BLaER1 treated with 17β-estradiol and CSF1 and Interleukin-3, amounts not matched to agents 10 nM and 100 nM (cell line): ENCODE measurements around the gene ZNF45.

Experiments used
- H3K27ac ChIP-seq, 11 experiments: shearing (Covaris generic); formaldehyde crosslinking; 2 replicates each; pipeline ENCODE4 v1.8.1; 2022
- H3K27me3 ChIP-seq, 11 experiments: shearing (Covaris generic); formaldehyde crosslinking; 2 replicates each; pipeline ENCODE4 v1.8.1; 2022
- H3K36me3 ChIP-seq, 11 experiments: shearing (Covaris generic); formaldehyde crosslinking; 2 replicates each; pipeline ENCODE4 v1.8.1; 2022
- H3K4me1 ChIP-seq, 10 experiments: shearing (Covaris generic); formaldehyde crosslinking; 2 replicates each; pipeline ENCODE4 v1.8.1; 2022
- H3K4me2 ChIP-seq, 11 experiments: shearing (Covaris generic); formaldehyde crosslinking; 2 replicates each; pipeline ENCODE4 v1.8.1; 2022
- H3K4me3 ChIP-seq, 10 experiments: shearing (Covaris generic); formaldehyde crosslinking; 2 replicates each; pipeline ENCODE4 v1.8.1; 2022
- H3K9ac ChIP-seq, 11 experiments: shearing (Covaris generic); formaldehyde crosslinking; 2 replicates each; pipeline ENCODE4 v1.8.1; 2022
- H3K9me3 ChIP-seq, 11 experiments: shearing (Covaris generic); formaldehyde crosslinking; replicated peaks in 1 of 11; 2 replicates each; pipeline ENCODE4 v1.8.1; 2022
- H4K20me1 ChIP-seq, 11 experiments: shearing (Covaris generic); formaldehyde crosslinking; 2 replicates each; pipeline ENCODE4 v1.8.1; 2022
- Cebpa-rat ChIP-seq, 11 experiments: shearing (Covaris generic); IDR thresholded peaks; 2 replicates each; pipeline ENCODE4 v1.8.1; 2022

The ZNF45 gene

DNA sequence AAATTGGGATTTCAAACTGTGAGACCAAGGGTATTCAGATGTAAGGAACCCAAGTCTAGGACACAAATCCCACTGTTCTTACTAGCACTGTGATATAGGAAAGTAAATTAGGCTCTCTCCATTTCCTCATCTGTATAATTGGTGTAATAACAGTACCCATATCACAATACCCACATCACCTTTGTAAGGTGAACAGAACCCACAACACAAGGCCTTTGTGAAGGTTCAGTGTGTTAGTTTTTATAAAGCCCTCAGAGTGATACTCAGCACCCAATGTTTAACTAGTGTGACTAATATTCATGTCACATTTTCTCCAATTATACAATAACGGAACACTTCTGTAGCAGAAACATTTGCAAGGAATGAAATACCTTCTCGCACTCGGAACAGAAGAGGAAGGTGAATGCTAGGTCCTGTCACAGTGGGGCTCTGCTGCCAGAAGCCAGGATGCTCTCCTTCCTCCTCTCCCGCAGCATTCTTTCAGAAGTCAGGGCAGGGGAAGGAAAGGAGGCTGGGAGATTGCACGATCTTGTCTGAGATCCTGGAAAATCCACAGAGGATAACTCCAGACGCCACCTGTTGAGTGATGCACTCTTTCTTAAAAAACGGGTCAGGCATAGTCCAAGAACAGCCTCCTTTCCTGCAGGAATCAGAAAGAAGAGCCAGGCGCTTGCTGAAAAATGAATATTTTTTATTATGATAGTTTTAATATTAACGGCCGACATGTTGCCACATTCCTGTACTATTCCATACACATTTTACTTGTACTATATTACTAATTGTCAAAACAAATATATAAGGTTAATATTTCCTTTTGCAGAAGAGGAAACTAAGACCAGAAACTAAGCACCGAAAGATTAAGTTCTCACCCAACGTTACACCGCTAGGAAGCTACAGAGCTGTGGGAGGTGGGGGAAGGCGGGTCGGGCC lies 762 bp downstream of the ZNF45 start:
- Histone ChIP-seq H3K9ac (peak overlapping the region; percentile 85 to 91 (median 89)), H4K20me1 (no peaks in the 10 kb centered on the region), H3K4me3 (peak overlapping the region; percentile 68 to 88 (median 81)), H3K36me3 (peaks cover 38 to 42% (median 42%) of the 10 kb centered on the region in 11 experiments), H3K27ac (peak overlapping the region; percentile 75 to 89 (median 85)), H3K4me1 (peaks cover 7 to 23% (median 19%) of the 10 kb centered on the region in 10 experiments), H3K27me3 (no peaks in the 10 kb centered on the region), H3K9me3 (peaks cover 4 to 32% (median 8%) of the 10 kb centered on the region in 11 experiments; a peak in 21 of 22 replicates), H3K4me2 (peak overlapping the region; percentile 84 to 97 (median 94))
- no peak for TF ChIP-seq Cebpa-rat (IDR thresholded peaks at IDR 0.05)

DNA sequence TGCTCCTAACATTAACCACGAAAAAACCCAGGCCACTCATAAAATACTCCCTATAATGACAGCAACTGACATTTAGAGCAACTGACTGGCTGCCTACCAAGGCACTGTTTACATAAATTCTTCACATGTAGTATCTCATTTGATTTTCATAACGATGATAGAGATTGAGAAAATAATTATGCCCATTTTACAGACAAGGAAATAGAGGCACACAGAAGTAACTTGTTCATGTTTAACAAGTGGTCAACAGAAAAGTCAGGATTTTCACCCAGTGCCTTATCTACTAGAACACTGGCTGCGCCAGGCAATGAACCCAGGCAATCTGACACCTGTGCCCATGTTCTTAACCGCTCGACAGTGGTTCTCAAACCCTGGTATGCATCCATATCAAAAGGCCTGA lies 6.3 kb downstream of the ZNF45 start:
- peaks cover 1 to 11% (median 10%) of the 10 kb centered on the region in 10 experiments for H3K4me1 ChIP-seq
- H3K9me3 ChIP-seq: peaks cover 0 to 15% (median 4%) of the 10 kb centered on the region in 11 experiments; a peak in 5 of 22 replicates
- TF ChIP-seq Cebpa-rat (IDR thresholded peaks at IDR 0.05): no peak
- H3K36me3 ChIP-seq: peaks cover 93 to 97% (median 97%) of the 10 kb centered on the region in 11 experiments
- no peak overlapping the region for H3K27ac ChIP-seq
- H3K4me3 ChIP-seq: no peak overlapping the region
- no peak overlapping the region for H3K4me2 ChIP-seq
- H3K9ac ChIP-seq: no peak overlapping the region
- no peaks in the 10 kb centered on the region for H4K20me1 ChIP-seq
- H3K27me3 ChIP-seq: no peaks in the 10 kb centered on the region

DNA sequence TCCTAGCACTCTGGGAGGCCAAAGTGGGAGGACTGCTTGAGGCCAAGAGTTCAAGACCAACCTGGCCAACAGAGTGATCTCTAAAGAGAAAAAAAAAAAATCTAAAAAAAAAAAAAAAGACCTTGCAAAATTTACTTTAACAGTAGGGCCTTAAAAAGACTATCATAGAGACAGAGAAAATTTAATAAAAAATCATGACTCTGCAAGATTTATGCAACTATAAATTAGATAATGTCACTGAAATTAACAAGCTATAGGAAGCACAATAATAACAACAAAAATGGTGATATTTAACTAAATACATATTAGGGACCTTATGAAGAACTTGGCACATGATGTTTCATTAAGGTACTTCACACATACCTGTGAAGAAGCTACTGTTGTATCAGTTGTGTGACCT lies 11.2 kb downstream of the ZNF45 start:
- Histone ChIP-seq H3K4me1 (no peaks in the 10 kb centered on the region), H3K9me3 (peaks cover 0 to 37% (median 22%) of the 10 kb centered on the region in 11 experiments; a peak in 20 of 22 replicates), H3K27me3 (no peaks in the 10 kb centered on the region), H3K9ac (no peak overlapping the region), H3K36me3 (peaks cover 95 to 100% (median 99%) of the 10 kb centered on the region in 11 experiments), H3K4me2 (no peak overlapping the region), H4K20me1 (no peaks in the 10 kb centered on the region), H3K4me3 (no peak overlapping the region), H3K27ac (no peak overlapping the region)
- no peak for TF ChIP-seq Cebpa-rat (IDR thresholded peaks at IDR 0.05)

DNA sequence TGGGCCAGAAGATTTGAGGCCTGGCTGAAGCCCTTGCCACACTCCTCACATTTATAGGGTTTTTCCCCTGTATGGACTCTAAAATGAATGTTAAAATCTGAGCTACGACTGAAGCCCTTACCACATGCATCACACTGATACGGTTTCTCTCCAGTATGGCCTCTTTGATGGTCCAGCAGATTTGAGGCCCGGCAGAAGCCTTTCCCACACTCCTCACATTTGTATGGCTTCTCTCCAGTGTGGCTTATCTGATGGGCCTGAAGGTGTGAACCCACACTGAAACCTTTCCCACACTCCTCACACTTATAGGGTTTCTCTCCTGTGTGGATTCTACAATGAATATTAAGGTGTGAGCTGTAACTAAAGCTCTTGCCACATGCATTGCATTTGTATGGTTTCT lies 21.0 kb downstream of the ZNF45 start:
- Histone ChIP-seq H3K4me2 (no peak overlapping the region), H3K4me1 (no peaks in the 10 kb centered on the region), H3K9ac (no peak overlapping the region), H3K9me3 (peaks cover 93 to 100% (median 98%) of the 10 kb centered on the region in 11 experiments), H3K27ac (no peak overlapping the region), H4K20me1 (no peaks in the 10 kb centered on the region), H3K4me3 (peak overlapping the region; percentile 13 to 54 (median 35); a peak in 14 of 20 replicates), H3K36me3 (peaks cover 76 to 92% (median 81%) of the 10 kb centered on the region in 11 experiments), H3K27me3 (peaks cover 0 to 5% (median 0%) of the 10 kb centered on the region in 11 experiments; a peak in 1 of 22 replicates)
- TF ChIP-seq Cebpa-rat (IDR thresholded peaks at IDR 0.05): no peak

DNA sequence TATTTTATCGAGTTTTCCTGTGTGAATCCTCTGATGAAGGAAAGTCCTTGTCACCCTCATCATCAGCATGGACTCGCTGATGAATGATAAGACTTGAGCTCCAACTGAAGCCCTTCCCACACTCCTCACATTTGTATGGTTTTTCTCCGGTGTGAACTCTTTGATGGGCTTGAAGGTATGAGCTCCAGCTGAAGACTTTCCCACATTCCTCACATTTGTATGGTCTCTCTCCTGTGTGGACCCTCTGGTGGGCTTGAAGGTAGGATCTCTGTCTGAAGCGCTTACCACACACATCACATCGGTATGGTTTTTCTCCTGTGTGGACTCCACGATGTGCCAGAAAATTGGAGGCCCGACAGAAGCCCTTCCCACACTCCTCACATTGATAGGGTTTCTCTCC lies 21.7 kb downstream of the ZNF45 start:
- peaks cover 70 to 86% (median 75%) of the 10 kb centered on the region in 11 experiments for H3K36me3 ChIP-seq
- no peaks in the 10 kb centered on the region for H4K20me1 ChIP-seq
- no peak overlapping the region for H3K4me2 ChIP-seq
- no peaks in the 10 kb centered on the region for H3K4me1 ChIP-seq
- H3K27ac ChIP-seq: no peak overlapping the region
- peaks cover 0 to 5% (median 0%) of the 10 kb centered on the region in 11 experiments; a peak in 1 of 22 replicates for H3K27me3 ChIP-seq
- H3K9ac ChIP-seq: no peak overlapping the region
- peaks cover 90 to 100% (median 99%) of the 10 kb centered on the region in 11 experiments for H3K9me3 ChIP-seq
- no peak for TF ChIP-seq Cebpa-rat (IDR thresholded peaks at IDR 0.05)
- H3K4me3 ChIP-seq: peak overlapping the region in 9 of 10 experiments; percentile 13 to 54 (median 37); a peak in 12 of 20 replicates

DNA sequence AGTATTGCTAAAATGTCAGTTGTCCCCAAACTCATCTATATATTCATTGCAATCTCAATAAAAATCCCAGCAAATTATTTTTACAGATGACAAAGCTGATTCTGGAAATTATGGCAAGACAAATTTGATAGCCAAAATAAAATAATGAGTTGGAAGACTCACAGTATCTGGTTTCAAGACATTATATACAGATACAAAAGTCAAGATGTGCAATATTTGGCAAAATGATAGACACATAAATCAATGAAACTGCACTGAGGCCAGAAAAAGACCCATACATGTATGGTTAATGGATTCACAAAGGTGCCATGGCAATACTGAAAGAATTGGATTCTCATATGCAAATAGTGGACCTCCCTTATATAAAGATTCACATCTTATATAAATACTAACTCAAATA lies 24.2 kb downstream of the ZNF45 start:
- H3K4me1 ChIP-seq: no peaks in the 10 kb centered on the region
- peaks cover 45 to 65% (median 50%) of the 10 kb centered on the region in 11 experiments for H3K36me3 ChIP-seq
- no peak for TF ChIP-seq Cebpa-rat (IDR thresholded peaks at IDR 0.05)
- H3K27me3 ChIP-seq: peaks cover 0 to 5% (median 0%) of the 10 kb centered on the region in 11 experiments; a peak in 1 of 22 replicates
- no peak overlapping the region for H3K4me2 ChIP-seq
- no peaks in the 10 kb centered on the region for H4K20me1 ChIP-seq
- no peak overlapping the region for H3K27ac ChIP-seq
- peaks cover 87 to 100% (median 98%) of the 10 kb centered on the region in 11 experiments for H3K9me3 ChIP-seq
- no peak overlapping the region for H3K9ac ChIP-seq
- H3K4me3 ChIP-seq: no peak overlapping the region

DNA sequence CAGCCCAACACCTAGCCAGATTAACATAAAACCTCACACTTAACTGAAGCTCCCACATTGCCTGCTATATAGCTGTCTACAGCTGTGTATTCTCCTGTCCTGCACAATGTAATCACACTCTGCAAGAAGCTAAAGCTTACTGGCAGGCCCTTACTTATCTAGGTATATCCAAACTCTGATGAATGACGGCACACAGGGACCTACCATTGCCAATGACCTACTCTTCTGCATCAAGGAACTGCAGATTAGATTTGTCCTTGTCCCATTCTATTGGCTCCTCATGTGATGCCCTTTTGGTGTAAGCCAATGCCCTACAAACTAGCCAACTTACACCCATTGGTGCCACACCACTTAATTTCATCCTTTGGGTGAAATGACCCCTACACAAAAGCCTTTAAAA lies 26.4 kb downstream of the ZNF45 start:
- Histone ChIP-seq H3K4me2 (no peak overlapping the region), H3K4me1 (no peaks in the 10 kb centered on the region), H3K4me3 (no peak overlapping the region), H3K9ac (no peak overlapping the region), H3K36me3 (peaks cover 22 to 49% (median 27%) of the 10 kb centered on the region in 11 experiments), H3K27ac (no peak overlapping the region), H3K27me3 (peaks cover 0 to 5% (median 0%) of the 10 kb centered on the region in 11 experiments; a peak in 1 of 22 replicates), H3K9me3 (peaks cover 83 to 100% (median 97%) of the 10 kb centered on the region in 11 experiments), H4K20me1 (no peaks in the 10 kb centered on the region)
- no peak for TF ChIP-seq Cebpa-rat (IDR thresholded peaks at IDR 0.05)

DNA sequence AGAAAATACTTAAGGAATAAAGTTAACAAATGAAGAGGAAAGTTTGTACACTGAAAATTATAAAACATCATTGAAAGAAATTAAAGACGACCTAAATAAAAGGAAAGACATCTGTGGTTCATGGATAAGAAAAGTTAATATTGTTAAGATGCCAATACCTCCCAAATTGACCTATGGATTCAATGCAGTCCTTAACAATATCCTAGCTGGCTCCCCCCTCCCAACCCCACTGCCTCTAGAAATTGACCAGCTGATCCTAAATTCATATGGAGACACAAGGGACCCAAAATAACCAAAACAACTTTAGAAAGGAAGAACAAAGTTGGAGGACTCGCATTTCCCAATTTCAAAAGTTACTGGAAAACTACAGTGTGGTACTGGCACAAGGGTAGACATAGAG lies 28.3 kb downstream of the ZNF45 start:
- Histone ChIP-seq H3K27ac (no peak overlapping the region), H4K20me1 (no peaks in the 10 kb centered on the region)

DNA sequence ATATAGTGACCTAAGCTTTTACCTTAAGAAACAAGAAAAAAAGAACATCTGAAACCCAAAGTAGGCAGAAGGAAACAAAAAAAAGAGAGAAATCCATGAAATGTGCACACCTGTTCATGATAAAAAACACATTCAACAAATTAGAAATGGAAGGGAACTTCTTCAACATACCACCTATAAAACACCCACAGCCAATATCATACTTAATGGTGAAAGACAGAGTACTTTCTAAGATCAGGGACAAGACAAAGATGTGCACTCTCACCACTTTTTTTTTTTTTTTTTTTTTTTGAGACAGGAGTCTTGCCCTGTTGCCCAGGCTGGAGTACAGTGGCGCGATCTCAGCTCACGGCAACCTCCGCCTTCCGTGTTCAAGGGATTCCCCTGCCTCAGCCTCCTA lies 29.2 kb downstream of the ZNF45 start:
- Histone ChIP-seq H3K4me1 (peaks cover 0 to 5% (median 0%) of the 10 kb centered on the region in 10 experiments; a peak in 2 of 20 replicates), H3K4me2 (no peak overlapping the region), H3K36me3 (peaks cover 0 to 24% (median 3%) of the 10 kb centered on the region in 11 experiments; a peak in 8 of 22 replicates), H3K27me3 (no peaks in the 10 kb centered on the region), H3K4me3 (no peak overlapping the region), H3K27ac (no peak overlapping the region), H3K9me3 (peaks cover 81 to 100% (median 96%) of the 10 kb centered on the region in 11 experiments), H3K9ac (no peak overlapping the region), H4K20me1 (no peaks in the 10 kb centered on the region)
- no peak for TF ChIP-seq Cebpa-rat (IDR thresholded peaks at IDR 0.05)

More for the DNA sequence above, 28.3 kb downstream of the ZNF45 start:
- Histone ChIP-seq H3K9ac (no peak overlapping the region), H3K36me3 (peaks cover 3 to 30% (median 11%) of the 10 kb centered on the region in 11 experiments; a peak in 20 of 22 replicates), H3K9me3 (peaks cover 83 to 100% (median 97%) of the 10 kb centered on the region in 11 experiments), H3K4me2 (no peak overlapping the region), H3K4me1 (no peaks in the 10 kb centered on the region; a peak in 1 of 20 replicates), H3K27me3 (no peaks in the 10 kb centered on the region), H3K4me3 (no peak overlapping the region)
- TF ChIP-seq Cebpa-rat (IDR thresholded peaks at IDR 0.05): no peak
